SU-DHL-6 (cell line): ENCODE measurements around the gene SIX4.

Experiments
- CTCF ChIP-seq: fragments of 200-600 bp; sonication (generic); IDR thresholded peaks from one replicate; pipeline ENCODE4 v1.5.1; 2017; ENCODE audit warnings: antibody characterized with exemption, mild to moderate bottlenecking, low read length, moderate library complexity; ENCODE audit not compliant: insufficient read depth, poor library complexity, severe bottlenecking
- EZH2phosphoT487 ChIP-seq: fragments of 200-600 bp; sonication (generic), shearing (Covaris generic); conservative IDR thresholded peaks from 2 replicates; pipeline ENCODE4 v1.6.1; 2018; ENCODE audit warnings: mild to moderate bottlenecking, antibody characterized with exemption, low read length, moderate library complexity, mixed read lengths

DNA sequence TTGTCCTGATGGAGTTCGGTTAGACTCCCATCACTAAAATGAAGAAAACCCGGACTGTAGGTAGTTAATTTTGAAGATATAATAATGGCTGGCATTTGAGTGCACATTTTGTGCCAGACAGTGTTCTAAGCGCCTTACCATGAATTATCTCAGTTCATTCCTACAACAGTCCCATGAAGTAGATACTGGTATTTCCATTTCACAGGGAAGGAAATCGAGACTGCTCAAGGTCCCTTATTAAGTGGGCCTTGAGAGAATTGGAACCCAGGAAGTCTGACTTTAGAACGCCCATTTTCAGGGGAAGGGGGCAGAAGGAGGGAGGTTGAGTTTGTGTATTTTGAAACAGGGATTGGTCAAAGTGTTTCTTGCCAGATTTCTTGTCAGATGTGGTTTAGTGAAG is 11.3 kb upstream of the SIX4 start:
- no peak for TF ChIP-seq CTCF
- no peak for TF ChIP-seq EZH2phosphoT487
